HG03565 (cell line): ENCODE measurements around the gene MSH6.
A peak's percentile ranks its signal among the peaks of the same experiment; 100 is the strongest.

Experiments
- ATAC-seq: cut with Tn5 transposase; IDR thresholded peaks from one replicate; pipeline ENCODE4 v1.9.1; 2021; ENCODE audit warnings: mild to moderate bottlenecking, moderate library complexity; ENCODE audit not compliant: unreplicated experiment

The MSH6 gene

GRCh38 chr2:47783486-47784351, 774 bp downstream of the MSH6 start:
- no peak for ATAC-seq

- no peak for ATAC-seq
These were observed 1.5 kb downstream of the MSH6 start for GRCh38 chr2:47784352-47784851.

- ATAC-seq = no peak
These were observed 3.0 kb downstream of the MSH6 start for GRCh38 chr2:47785986-47786385.

- no peak for ATAC-seq
These were observed 13.2 kb downstream of the MSH6 start for GRCh38 chr2:47796090-47796697.

GRCh38 chr2:47798631-47799030, 15.7 kb downstream of the MSH6 start:
- no peak for ATAC-seq

GRCh38 chr2:47799031-47799609, 16.2 kb downstream of the MSH6 start:
- ATAC-seq = no peak

GRCh38 chr2:47801118-47801517, 18.2 kb downstream of the MSH6 start:
- no peak for ATAC-seq

GRCh38 chr2:47803363-47803762, 20.4 kb downstream of the MSH6 start:
- ATAC-seq = no peak

GRCh38 chr2:47803770-47804169, 20.8 kb downstream of the MSH6 start:
- no peak for ATAC-seq

- ATAC-seq = no peak
These were observed 22.9 kb downstream of the MSH6 start for GRCh38 chr2:47805850-47806249.

GRCh38 chr2:47808614-47809013, 25.7 kb downstream of the MSH6 start:
- ATAC-seq = no peak

- ATAC-seq = no peak
These were observed 27.0 kb downstream of the MSH6 start for GRCh38 chr2:47809903-47810302.

GRCh38 chr2:47810850-47811249, 27.9 kb downstream of the MSH6 start:
- ATAC-seq = no peak

GRCh38 chr2:47811668-47812067, 28.7 kb downstream of the MSH6 start:
- ATAC-seq = no peak

- ATAC-seq = peak; percentile 58
These were observed 32.8 kb downstream of the MSH6 start for GRCh38 chr2:47815764-47816163.

- no peak for ATAC-seq
These were observed 35.8 kb downstream of the MSH6 start for GRCh38 chr2:47818777-47819176.

- no peak for ATAC-seq
These were observed 36.9 kb downstream of the MSH6 start for GRCh38 chr2:47819834-47820233.

GRCh38 chr2:47822518-47822917, 39.6 kb downstream of the MSH6 start:
- ATAC-seq = no peak

- ATAC-seq = peak; percentile 89
These were observed 50.6 kb downstream of the MSH6 start for GRCh38 chr2:47833516-47833968.

GRCh38 chr2:47838249-47838648, 55.3 kb downstream of the MSH6 start:
- ATAC-seq = no peak

- no peak for ATAC-seq
These were observed 55.7 kb downstream of the MSH6 start for GRCh38 chr2:47838686-47839085.

- no peak for ATAC-seq
These were observed 59.9 kb downstream of the MSH6 start for GRCh38 chr2:47842846-47843245.
